K562 (cell line): ENCODE measurements around the gene ZMYND8. TPM values are rescaled to one million over a fixed set of nuclear protein-coding genes. Genes with fewer than 3 reads are reported as not detected.
A peak's percentile ranks its signal among the peaks of the same experiment; 100 is the strongest.

Source experiments
- ADNP ChIP-seq: fragments of 200-800 bp; sonication (Bioruptor generic); IDR thresholded peaks from 2 replicates; pipeline ENCODE4 v1.6.1; 2016; ENCODE audit warnings: missing genetic modification characterization, missing compliant biosample characterization
- ARID2 ChIP-seq: fragments of 450-650 bp; IDR thresholded peaks from 2 replicates; pipeline ENCODE4 v1.6.1; 2017; ENCODE audit warnings: antibody characterized with exemption, mild to moderate bottlenecking
- C11orf30 ChIP-seq: fragments of 450-650 bp; IDR thresholded peaks from 2 replicates; pipeline ENCODE4 v1.6.1; 2016; ENCODE audit warnings: low read depth, mild to moderate bottlenecking
- CBFA2T3 ChIP-seq: fragments of 450-650 bp; IDR thresholded peaks from 2 replicates; pipeline ENCODE4 v1.6.1; 2017
- ILF3 ChIP-seq: fragments of 450-650 bp; IDR thresholded peaks from 2 replicates; pipeline ENCODE4 v1.6.1; 2018; ENCODE audit warnings: antibody characterized with exemption, mild to moderate bottlenecking, moderate library complexity, borderline replicate concordance
- MXI1 ChIP-seq: IDR thresholded peaks from 2 replicates; pipeline ENCODE4 v1.6.1; 2011; ENCODE audit warnings: low read depth, mild to moderate bottlenecking, improper control_type of control experiment, low read length
- PRMT5 ChIP-seq: sonication (generic); formaldehyde crosslinking; IDR thresholded peaks from 2 replicates; pipeline ENCODE4 v1.5.0; 2020; ENCODE audit warnings: missing genetic modification reagents
- RCOR1 ChIP-seq, 2 experiments: IDR thresholded peaks; 2 replicates each; pipeline ENCODE4 v1.6.1; 2012; ENCODE audit warnings: low read depth in 2 of 2, low read length in 2 of 2, borderline replicate concordance in 1 of 2, improper control_type of control experiment in 1 of 2
- RNF2 ChIP-seq: sonication (generic); IDR thresholded peaks from 2 replicates; pipeline ENCODE4 v1.6.1; 2016
- SNRNP70 ChIP-seq: fragments of 200-400 bp; formaldehyde crosslinking; optimal IDR thresholded peaks from 2 replicates; pipeline ENCODE3; 2017; ENCODE audit warnings: low read depth, low read length
- SRF ChIP-seq, 2 experiments: fragments of 250-450, 450-650 bp in 1 of 2; sonication (Bioruptor Pico) in 1 of 2; sonication (generic) in 1 of 2; formaldehyde crosslinking; IDR thresholded peaks; 2 replicates each; pipeline versions ENCODE4 v1.5.0 to v1.5.1; 2020 to 2022; ENCODE audit warnings: mild to moderate bottlenecking in 1 of 2, missing genetic modification reagents in 1 of 2
- TAF1 ChIP-seq: IDR thresholded peaks from 2 replicates; pipeline ENCODE4 v1.6.1; 2011; ENCODE audit warnings: mild to moderate bottlenecking, low read length, moderate library complexity; ENCODE audit not compliant: insufficient read depth, control insufficient read depth, severe bottlenecking; ENCODE audit errors: extremely low read depth
- TEAD4 ChIP-seq, 2 experiments: sonication (generic) in 1 of 2; formaldehyde crosslinking in 1 of 2; IDR thresholded peaks; 2 replicates each; pipeline versions ENCODE4 v1.6.1 to v1.8.0; 2012 to 2022; ENCODE audit warnings: borderline replicate concordance in 1 of 2, inconsistent platforms in 1 of 2, low read length in 1 of 2, mild to moderate bottlenecking in 1 of 2, missing genetic modification reagents in 1 of 2
- ZC3H8 ChIP-seq: fragments of 450-650 bp; IDR thresholded peaks from 2 replicates; pipeline ENCODE4 v1.6.1; 2017
- ZKSCAN8 ChIP-seq: fragments of 200-800 bp; sonication (Bioruptor generic); IDR thresholded peaks from 2 replicates; pipeline ENCODE4 v1.6.1; 2016; ENCODE audit warnings: missing genetic modification characterization, missing compliant biosample characterization
- ZNF239 ChIP-seq: fragments of 250-450 bp; sonication (Bioruptor Pico); IDR thresholded peaks from 2 replicates; pipeline ENCODE4 v1.4.0; 2020; ENCODE audit warnings: mild to moderate bottlenecking
- ZNF449 ChIP-seq: fragments of 250-450 bp; sonication (Bioruptor Pico); IDR thresholded peaks from 2 replicates; pipeline ENCODE4 v1.8.0; 2022; ENCODE audit warnings: moderate library complexity, mild to moderate bottlenecking, inconsistent platforms
- ZNF609 ChIP-seq: sonication (generic); formaldehyde crosslinking; IDR thresholded peaks from 2 replicates; pipeline ENCODE4 v1.8.1; 2023; ENCODE audit warnings: missing genetic modification reagents, mild to moderate bottlenecking, borderline replicate concordance
- ZNF696 ChIP-seq: fragments of 250-450 bp; sonication (Bioruptor Pico); conservative IDR thresholded peaks from 2 replicates; pipeline ENCODE4 v1.4.0; 2020; ENCODE audit warnings: mild to moderate bottlenecking, moderate library complexity
- ZSCAN32 ChIP-seq: fragments of 450-650 bp; formaldehyde crosslinking; IDR thresholded peaks from 2 replicates; pipeline ENCODE4 v1.4.0; 2020; ENCODE audit warnings: mild to moderate bottlenecking, moderate library complexity
- polyA plus RNA-seq, 8 experiments: library from polyadenylated mRNA; depleted of rRNA in 4 of 8; stranded (reverse) in 5 of 8; unstranded in 3 of 8; fragments of >200 nt; fragmentation: Nextera tagmentation in 2 of 8; fragmentation: Illumina TruSeq in 1 of 8; extraction: Ambion mirVana in 2 of 8; extraction: Trizol in 1 of 8; gene quantifications; 2 replicates each; pipeline versions ENCODE4 v1.2.1 to v1.2.3, GENCODE V29; 2011 to 2014; ENCODE audit warnings: inconsistent platforms in 1 of 8, missing spikeins in 1 of 8
- total RNA-seq, 7 experiments: library from RNA; depleted of rRNA in 6 of 7; stranded (reverse); fragments of >200 nt in 6 of 7; fragmentation: Illumina TruSeq in 2 of 7; extraction: Trizol in 2 of 7; gene quantifications; 2 replicates each; pipeline versions ENCODE4 v1.2.1 to v1.2.3, GENCODE V29; 2011 to 2021; ENCODE audit warnings: low replicate concordance in 1 of 7

The ZMYND8 gene
- total and polyA plus RNA-seq, 9 of the 15 experiments (the other 6 are each of a cell fraction or from before 2014, with no cell fraction given), result 31.8 to 148 (median 71.9) TPM

GRCh38 chr20:47357296-47358038 is 968 bp upstream of the ZMYND8 start (continued):
- TF ChIP-seq ZNF609 (no peak), ADNP (tag) (no peak), ZNF696 (CRISPR knock-in tag) (no peak), ZSCAN32 (CRISPR knock-in tag) (0 out of 2 replicates have a peak, but pooled peaks have one; percentile 1), TAF1 (peak; percentile 88), ILF3 (no peak), SNRNP70 (no peak), ZNF239 (CRISPR knock-in tag) (peak; percentile 51), ZC3H8 (no peak), RNF2 (peak; percentile 84), ZKSCAN8 (CRISPR knock-in tag) (no peak; the same call in 1 of the 2 replicates), SRF (CRISPR knock-in tag; IDR thresholded peaks at IDR 0.05) (peak in 1 of 2 experiments; percentile 16; a peak in 2 of 4 replicates), TEAD4 (IDR thresholded peaks at IDR 0.05; ENCODE audit: low read length) (no peak; the same call in none of the 2 replicates), TEAD4 (CRISPR knock-in tag; IDR thresholded peaks at IDR 0.05; ENCODE audit: borderline replicate concordance) (no peak), ARID2 (no peak), CBFA2T3 (no peak), C11orf30 (no peak), ZNF449 (CRISPR knock-in tag) (peak; percentile 75; the same call in 1 of the 2 replicates), MXI1 (no peak), PRMT5 (CRISPR knock-in tag) (no peak), RCOR1 (IDR thresholded peaks at IDR 0.05; ENCODE audit: borderline replicate concordance in 1 of 2, low read depth in 2 of 2, low read length in 2 of 2) (peak in 1 of 2 experiments; percentile 56; a peak in 2 of 4 replicates)
